Activated T-helper 2 cell treated with anti-CD3 and anti-CD28 coated beads, Interferon-gamma antibody, Interleukin-2, Interleukin-4, amounts not matched to agents 10 μg/mL and 5 μg/mL and 100 μg/mL, durations not matched to agents 14 hours and 24 hours and 36 hours (primary cell): ENCODE data around the gene FUOM. TPM values are rescaled to one million over a fixed set of nuclear protein-coding genes. Genes with fewer than 3 reads are reported as not detected.
"Not testable (repeated sequence)": the region's sequence is repeated elsewhere in the genome, so short reads cannot be mapped to it uniquely, and the experiment has no call there.

Experiments
- DNase-seq: peaks from one replicate; pipeline ENCODE4 v3.0.0; 2021; ENCODE audit warnings: low spot score
- H3K27ac Mint-ChIP-seq: one replicate; pipeline ENCODE4 v1.8.0; 2021; ENCODE audit warnings: mixed read lengths
- H3K27me3 Mint-ChIP-seq: one replicate; pipeline ENCODE4 v1.8.0; 2021; ENCODE audit warnings: low read depth, mixed read lengths
- H3K36me3 Mint-ChIP-seq: one replicate; pipeline ENCODE4 v1.8.0; 2021; ENCODE audit warnings: low read depth, mixed read lengths
- H3K4me1 Mint-ChIP-seq: one replicate; pipeline ENCODE4 v1.8.0; 2021; ENCODE audit warnings: low read depth, mixed read lengths
- H3K4me3 Mint-ChIP-seq: one replicate; pipeline ENCODE4 v1.8.0; 2021; ENCODE audit warnings: low read depth, mild to moderate bottlenecking, moderate library complexity, mixed read lengths
- H3K9me3 Mint-ChIP-seq: one replicate; pipeline ENCODE4 v1.8.0; 2021; ENCODE audit warnings: mixed read lengths
- intact Hi-C: fragments of 100-400 bp; cut with micrococcal nuclease; formaldehyde crosslinking; loops from one replicate; pipeline ENCODE4 v1.15.1; 2023
- total RNA-seq: library from RNA; stranded (reverse); gene quantifications from 2 replicates; pipeline ENCODE4 v1.2.3, GENCODE V29; 2022

The FUOM gene
- total RNA-seq, 1 donor from 2014 or later, result 45.7 TPM

GRCh38 chr10:133326223-133326551, 31.6 kb downstream of the FUOM start:
- peaks cover 37% of the 10 kb centered on the region for H3K27me3 Mint-ChIP-seq
- H3K9me3 Mint-ChIP-seq, result no peaks in the 10 kb centered on the region
- no peak overlapping the region for H3K27ac Mint-ChIP-seq
- intact Hi-C loops, result loop anchor here (5.0 kb wide), 2 partner anchors 66 to 196 kb away; partner anchors contain the start of gene MTG1
- H3K36me3 Mint-ChIP-seq, result no peaks in the 10 kb centered on the region
- no peaks in the 10 kb centered on the region for H3K4me1 Mint-ChIP-seq
- no peak for DNase-seq
- H3K4me3 Mint-ChIP-seq, result no peak overlapping the region

GRCh38 chr10:133325440-133326222, 32.2 kb downstream of the FUOM start:
- Mint-ChIP-seq H3K27me3 (peaks cover 32% of the 10 kb centered on the region), H3K9me3 (no peaks in the 10 kb centered on the region), H3K4me3 (peak overlapping the region; percentile 57), H3K4me1 (no peaks in the 10 kb centered on the region), H3K36me3 (no peaks in the 10 kb centered on the region), H3K27ac (no peak overlapping the region)
- no peak for DNase-seq
- intact Hi-C loops, result loop anchor here (5.0 kb wide), 2 partner anchors 67 to 197 kb away; partner anchors contain the start of gene MTG1

- Mint-ChIP-seq H3K4me3 (no peak overlapping the region), H3K36me3 (no peaks in the 10 kb centered on the region), H3K9me3 (no peaks in the 10 kb centered on the region), H3K27me3 (peaks cover 32% of the 10 kb centered on the region), H3K4me1 (no peaks in the 10 kb centered on the region), H3K27ac (no peak overlapping the region)
- no peak for DNase-seq
- intact Hi-C loops, result loop anchor here (5.0 kb wide), 2 partner anchors 67 to 197 kb away; partner anchors contain the start of gene MTG1
These were observed 33.0 kb downstream of the FUOM start for GRCh38 chr10:133324857-133325260.

GRCh38 chr10:133324198-133324792, 33.5 kb downstream of the FUOM start:
- Mint-ChIP-seq H3K27ac (no peak overlapping the region), H3K36me3 (no peaks in the 10 kb centered on the region), H3K4me1 (peaks cover under 1% of the 10 kb centered on the region), H3K9me3 (no peaks in the 10 kb centered on the region), H3K4me3 (no peak overlapping the region), H3K27me3 (peaks cover 31% of the 10 kb centered on the region)
- peak; percentile 56 for DNase-seq
- intact Hi-C loops, result no loop called here

- peaks cover 22% of the 10 kb centered on the region for H3K27me3 Mint-ChIP-seq
- intact Hi-C loops, H3K36me3 Mint-ChIP-seq, DNase-seq, H3K9me3 Mint-ChIP-seq, H3K27ac Mint-ChIP-seq, H3K4me3 Mint-ChIP-seq, H3K4me1 Mint-ChIP-seq: not testable (repeated sequence)
These were observed 35.6 kb downstream of the FUOM start for GRCh38 chr10:133322064-133322709.

GRCh38 chr10:133320852-133321422, 36.9 kb downstream of the FUOM start:
- H3K36me3 Mint-ChIP-seq, H3K9me3 Mint-ChIP-seq, H3K4me1 Mint-ChIP-seq, H3K4me3 Mint-ChIP-seq, H3K27ac Mint-ChIP-seq, DNase-seq, intact Hi-C loops: not testable (repeated sequence)
- H3K27me3 Mint-ChIP-seq, result peaks cover 11% of the 10 kb centered on the region

- H3K4me1 Mint-ChIP-seq, result peaks cover 6% of the 10 kb centered on the region
- H3K36me3 Mint-ChIP-seq, result no peaks in the 10 kb centered on the region
- no peaks in the 10 kb centered on the region for H3K9me3 Mint-ChIP-seq
- peak overlapping the region; percentile 56 for H3K4me3 Mint-ChIP-seq
- DNase-seq, result peak; percentile 64
- intact Hi-C loops, result loop anchor here (1.0 kb wide), 1 partner anchor 174 kb away; no protein-coding TSS in a partner anchor
- H3K27me3 Mint-ChIP-seq, result peaks cover 9% of the 10 kb centered on the region
- H3K27ac Mint-ChIP-seq, result no peak overlapping the region
These were observed 39.2 kb downstream of the FUOM start for GRCh38 chr10:133318494-133319127.

GRCh38 chr10:133316732-133317131, 41.1 kb downstream of the FUOM start:
- Mint-ChIP-seq H3K36me3 (peaks cover 11% of the 10 kb centered on the region), H3K9me3 (no peaks in the 10 kb centered on the region), H3K27me3 (peaks cover 9% of the 10 kb centered on the region), H3K4me3 (no peak overlapping the region), H3K27ac (no peak overlapping the region), H3K4me1 (peaks cover 6% of the 10 kb centered on the region)
- intact Hi-C loops, result no loop called here
- DNase-seq, result no peak

GRCh38 chr10:133316266-133316665, 41.6 kb downstream of the FUOM start:
- Mint-ChIP-seq H3K36me3 (peaks cover 15% of the 10 kb centered on the region), H3K9me3 (no peaks in the 10 kb centered on the region), H3K27me3 (peaks cover 9% of the 10 kb centered on the region), H3K4me3 (no peak overlapping the region), H3K4me1 (peaks cover 6% of the 10 kb centered on the region), H3K27ac (no peak overlapping the region)
- intact Hi-C loops, result no loop called here
- DNase-seq, result no peak

- H3K36me3 Mint-ChIP-seq, result peaks cover 18% of the 10 kb centered on the region
- no peaks in the 10 kb centered on the region for H3K9me3 Mint-ChIP-seq
- intact Hi-C loops, result no loop called here
- peaks cover 6% of the 10 kb centered on the region for H3K4me1 Mint-ChIP-seq
- no peak for DNase-seq
- H3K27ac Mint-ChIP-seq, result no peak overlapping the region
- no peak overlapping the region for H3K4me3 Mint-ChIP-seq
- peaks cover 9% of the 10 kb centered on the region for H3K27me3 Mint-ChIP-seq
These were observed 42.0 kb downstream of the FUOM start for GRCh38 chr10:133315847-133316246.

GRCh38 chr10:133314911-133315310, 42.9 kb downstream of the FUOM start:
- no peak for DNase-seq
- Mint-ChIP-seq H3K4me1 (peaks cover 6% of the 10 kb centered on the region), H3K4me3 (no peak overlapping the region), H3K27me3 (peaks cover 5% of the 10 kb centered on the region), H3K27ac (no peak overlapping the region), H3K9me3 (no peaks in the 10 kb centered on the region), H3K36me3 (peaks cover 21% of the 10 kb centered on the region)
- intact Hi-C loops, result no loop called here

GRCh38 chr10:133313192-133313591, 44.6 kb downstream of the FUOM start:
- Mint-ChIP-seq H3K4me3 (no peak overlapping the region), H3K27me3 (no peaks in the 10 kb centered on the region), H3K27ac (no peak overlapping the region), H3K4me1 (peaks cover 4% of the 10 kb centered on the region), H3K9me3 (no peaks in the 10 kb centered on the region), H3K36me3 (peaks cover 21% of the 10 kb centered on the region)
- intact Hi-C loops, result no loop called here
- no peak for DNase-seq
